Measurements from ENCODE around the gene MGAT3.

Gene MGAT3

DNA sequence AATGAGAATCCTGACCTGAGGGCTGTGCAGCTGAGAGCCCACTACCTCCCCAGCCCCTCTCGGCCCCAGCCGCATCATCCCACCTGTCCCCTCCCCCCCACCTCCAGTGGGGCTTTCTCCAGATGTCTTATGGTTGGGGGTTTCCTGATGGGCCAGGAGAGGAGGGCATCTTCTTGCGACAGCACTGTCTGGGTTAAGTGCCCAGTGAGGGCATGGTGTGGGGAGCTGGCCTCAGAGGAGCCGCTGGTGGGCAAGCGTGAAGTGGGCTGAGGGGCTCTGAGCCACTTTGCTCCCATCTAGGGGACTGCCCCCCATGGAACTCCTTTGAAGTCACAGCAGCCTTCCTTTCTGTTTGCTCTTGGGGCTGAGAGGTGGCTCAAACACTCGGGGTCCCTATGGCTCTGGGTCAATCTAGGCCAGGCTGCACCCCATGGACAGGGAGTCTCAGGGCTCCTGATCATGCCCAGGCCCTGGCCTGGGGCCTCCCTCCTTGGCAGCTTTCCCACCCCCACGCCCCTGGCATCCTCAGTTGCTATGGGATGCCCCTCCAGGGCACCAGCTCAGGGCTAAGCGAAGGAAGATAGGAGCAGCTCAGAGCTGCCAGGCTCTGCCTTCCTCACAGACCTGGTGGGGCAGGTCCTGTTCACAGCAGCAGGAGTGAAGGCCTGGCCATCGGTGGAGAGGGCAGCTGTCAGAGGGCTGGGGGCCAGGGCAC, 34.3 kb downstream of the MGAT3 start:
- Histone ChIP-seq H3K9me3 (ENCODE audit: control insufficient read depth, insufficient read depth, low read depth, low read length) (no peaks in the 10 kb centered on the region), H3K27ac (ENCODE audit: extremely low read depth, low read depth, low read length) (no peak overlapping the region), H3K4me1 (ENCODE audit: control insufficient read depth, insufficient read depth, low read length) (no peaks in the 10 kb centered on the region), H3K4me3 (ENCODE audit: low read depth, low read length) (no peak overlapping the region), H3K36me3 (ENCODE audit: control insufficient read depth in 2 of 2, insufficient read depth in 1 of 2, low read length in 2 of 2) (peaks cover 0 to 8% of the 10 kb centered on the region in 2 experiments; a peak in 2 of 3 replicates)
- TF ChIP-seq ZNF785 (tag by site-specific recombination; IDR thresholded peaks at IDR 0.05) (no peak), ZNF391 (tag by site-specific recombination; IDR thresholded peaks at IDR 0.05; ENCODE audit: borderline replicate concordance, low read depth) (no peak), GLIS2 (tag by site-specific recombination; IDR thresholded peaks at IDR 0.05) (peak; percentile 37; the same call in 1 of the 2 replicates)
- ChIA-PET POLR2A (interaction anchor here (0.8 to 2.3 kb wide), 8 partner anchors 9 to 553 kb away, joined by 3 to 23 read pairs (median 4); partner anchors contain the start of genes ATF4 and MIEF1), CTCF (interaction anchor here (0.6 to 10.7 kb wide), 7 partner anchors 8 to 148 kb away, joined by 3 to 380 read pairs (median 3); partner anchors contain the start of gene RPS19BP1)

DNA sequence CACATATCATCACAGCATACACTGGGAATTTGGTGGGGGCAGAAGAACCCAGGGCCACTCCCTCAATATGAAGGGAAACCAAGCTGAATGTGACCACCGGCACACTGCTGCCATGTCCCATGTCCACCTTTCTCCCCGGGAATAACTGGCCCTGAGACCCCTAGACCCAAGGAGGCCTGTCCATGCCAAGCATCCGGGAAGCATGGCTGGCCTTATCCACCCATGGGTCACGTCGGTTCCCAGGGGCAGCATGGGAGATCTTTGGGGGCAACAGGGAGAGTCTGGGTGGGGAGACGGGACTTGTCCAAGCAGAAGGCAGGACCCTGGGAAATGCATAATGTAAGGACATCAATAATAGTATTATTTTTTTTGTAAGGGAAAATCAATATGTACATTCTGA, 34.9 kb downstream of the MGAT3 start:
- peaks cover 0 to 8% of the 10 kb centered on the region in 2 experiments; a peak in 2 of 3 replicates for H3K36me3 ChIP-seq (ENCODE audit: control insufficient read depth in 2 of 2, insufficient read depth in 1 of 2, low read length in 2 of 2)
- H3K9me3 ChIP-seq (ENCODE audit: control insufficient read depth, insufficient read depth, low read depth, low read length): no peaks in the 10 kb centered on the region
- H3K4me1 ChIP-seq (ENCODE audit: control insufficient read depth, insufficient read depth, low read length): no peaks in the 10 kb centered on the region
- H3K4me3 ChIP-seq (ENCODE audit: low read depth, low read length): no peak overlapping the region
- H3K27ac ChIP-seq (ENCODE audit: extremely low read depth, low read depth, low read length): no peak overlapping the region
- ChIA-PET POLR2A (interaction anchor here (1.1 to 1.2 kb wide), 2 partner anchors 10 to 23 kb away, joined by 3 read pairs; no protein-coding TSS in a partner anchor), CTCF (interaction anchor here (0.6 to 10.7 kb wide), 4 partner anchors 10 to 545 kb away, joined by 3 to 380 read pairs (median 10); partner anchors contain the start of gene RPS19BP1)
- no peak for TF ChIP-seq ZEB2 (tag by site-specific recombination; IDR thresholded peaks at IDR 0.05)
- TF ChIP-seq ZNF843 (tag by site-specific recombination; IDR thresholded peaks at IDR 0.05): no peak
- TF ChIP-seq, protein P1, sequence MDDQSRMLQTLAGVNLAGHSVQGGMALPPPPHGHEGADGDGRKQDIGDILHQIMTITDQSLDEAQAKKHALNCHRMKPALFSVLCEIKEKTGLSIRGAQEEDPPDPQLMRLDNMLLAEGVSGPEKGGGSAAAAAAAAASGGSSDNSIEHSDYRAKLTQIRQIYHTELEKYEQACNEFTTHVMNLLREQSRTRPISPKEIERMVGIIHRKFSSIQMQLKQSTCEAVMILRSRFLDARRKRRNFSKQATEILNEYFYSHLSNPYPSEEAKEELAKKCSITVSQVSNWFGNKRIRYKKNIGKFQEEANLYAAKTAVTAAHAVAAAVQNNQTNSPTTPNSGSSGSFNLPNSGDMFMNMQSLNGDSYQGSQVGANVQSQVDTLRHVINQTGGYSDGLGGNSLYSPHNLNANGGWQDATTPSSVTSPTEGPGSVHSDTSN (CRISPR knock-in tag; IDR thresholded peaks at IDR 0.05): no peak
- no peak for TF ChIP-seq ZNF274 (IDR thresholded peaks at IDR 0.05; ENCODE audit: low read length)
- no peak for TF ChIP-seq ZNF274 (tag by site-specific recombination; IDR thresholded peaks at IDR 0.05; ENCODE audit: borderline replicate concordance)
- TF ChIP-seq, protein P2, sequence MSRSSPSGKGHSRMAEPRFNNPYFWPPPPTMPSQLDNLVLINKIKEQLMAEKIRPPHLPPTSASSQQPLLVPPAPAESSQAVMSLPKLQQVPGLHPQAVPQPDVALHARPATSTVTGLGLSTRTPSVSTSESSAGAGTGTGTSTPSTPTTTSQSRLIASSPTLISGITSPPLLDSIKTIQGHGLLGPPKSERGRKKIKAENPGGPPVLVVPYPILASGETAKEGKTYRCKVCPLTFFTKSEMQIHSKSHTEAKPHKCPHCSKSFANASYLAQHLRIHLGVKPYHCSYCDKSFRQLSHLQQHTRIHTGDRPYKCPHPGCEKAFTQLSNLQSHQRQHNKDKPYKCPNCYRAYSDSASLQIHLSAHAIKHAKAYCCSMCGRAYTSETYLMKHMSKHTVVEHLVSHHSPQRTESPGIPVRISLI (tag by site-specific recombination; IDR thresholded peaks at IDR 0.05): no peak
- TF ChIP-seq, protein P3, sequence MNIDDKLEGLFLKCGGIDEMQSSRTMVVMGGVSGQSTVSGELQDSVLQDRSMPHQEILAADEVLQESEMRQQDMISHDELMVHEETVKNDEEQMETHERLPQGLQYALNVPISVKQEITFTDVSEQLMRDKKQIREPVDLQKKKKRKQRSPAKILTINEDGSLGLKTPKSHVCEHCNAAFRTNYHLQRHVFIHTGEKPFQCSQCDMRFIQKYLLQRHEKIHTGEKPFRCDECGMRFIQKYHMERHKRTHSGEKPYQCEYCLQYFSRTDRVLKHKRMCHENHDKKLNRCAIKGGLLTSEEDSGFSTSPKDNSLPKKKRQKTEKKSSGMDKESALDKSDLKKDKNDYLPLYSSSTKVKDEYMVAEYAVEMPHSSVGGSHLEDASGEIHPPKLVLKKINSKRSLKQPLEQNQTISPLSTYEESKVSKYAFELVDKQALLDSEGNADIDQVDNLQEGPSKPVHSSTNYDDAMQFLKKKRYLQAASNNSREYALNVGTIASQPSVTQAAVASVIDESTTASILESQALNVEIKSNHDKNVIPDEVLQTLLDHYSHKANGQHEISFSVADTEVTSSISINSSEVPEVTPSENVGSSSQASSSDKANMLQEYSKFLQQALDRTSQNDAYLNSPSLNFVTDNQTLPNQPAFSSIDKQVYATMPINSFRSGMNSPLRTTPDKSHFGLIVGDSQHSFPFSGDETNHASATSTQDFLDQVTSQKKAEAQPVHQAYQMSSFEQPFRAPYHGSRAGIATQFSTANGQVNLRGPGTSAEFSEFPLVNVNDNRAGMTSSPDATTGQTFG (tag by site-specific recombination; IDR thresholded peaks at IDR 0.05; ENCODE audit: borderline replicate concordance): no peak
- no peak for TF ChIP-seq ZNF777 (tag by site-specific recombination; IDR thresholded peaks at IDR 0.05; ENCODE audit: borderline replicate concordance)
- no peak for TF ChIP-seq MEIS1 (CRISPR knock-in tag; IDR thresholded peaks at IDR 0.05; ENCODE audit: borderline replicate concordance)
- TF ChIP-seq SP3 (tag by site-specific recombination; IDR thresholded peaks at IDR 0.05): no peak
- no peak for TF ChIP-seq ZNF501 (tag by site-specific recombination; IDR thresholded peaks at IDR 0.05)
- no peak for TF ChIP-seq ZNF529 (tag by site-specific recombination; IDR thresholded peaks at IDR 0.05; ENCODE audit: insufficient replicate concordance)
- TF ChIP-seq, protein P4, sequence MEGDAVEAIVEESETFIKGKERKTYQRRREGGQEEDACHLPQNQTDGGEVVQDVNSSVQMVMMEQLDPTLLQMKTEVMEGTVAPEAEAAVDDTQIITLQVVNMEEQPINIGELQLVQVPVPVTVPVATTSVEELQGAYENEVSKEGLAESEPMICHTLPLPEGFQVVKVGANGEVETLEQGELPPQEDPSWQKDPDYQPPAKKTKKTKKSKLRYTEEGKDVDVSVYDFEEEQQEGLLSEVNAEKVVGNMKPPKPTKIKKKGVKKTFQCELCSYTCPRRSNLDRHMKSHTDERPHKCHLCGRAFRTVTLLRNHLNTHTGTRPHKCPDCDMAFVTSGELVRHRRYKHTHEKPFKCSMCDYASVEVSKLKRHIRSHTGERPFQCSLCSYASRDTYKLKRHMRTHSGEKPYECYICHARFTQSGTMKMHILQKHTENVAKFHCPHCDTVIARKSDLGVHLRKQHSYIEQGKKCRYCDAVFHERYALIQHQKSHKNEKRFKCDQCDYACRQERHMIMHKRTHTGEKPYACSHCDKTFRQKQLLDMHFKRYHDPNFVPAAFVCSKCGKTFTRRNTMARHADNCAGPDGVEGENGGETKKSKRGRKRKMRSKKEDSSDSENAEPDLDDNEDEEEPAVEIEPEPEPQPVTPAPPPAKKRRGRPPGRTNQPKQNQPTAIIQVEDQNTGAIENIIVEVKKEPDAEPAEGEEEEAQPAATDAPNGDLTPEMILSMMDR (tag by site-specific recombination; IDR thresholded peaks at IDR 0.05): no peak
